ENCODE data around the gene DNM3.

The DNM3 gene

GRCh38 chr1:172269084-172269483 lies 427.8 kb downstream of the DNM3 start:
- in situ Hi-C loops (cut with MboI; ENCODE audit: low sequenced_read_pairs, unreplicated experiment) = no loop called here
- no peak for DNase-seq (ENCODE audit: low spot score)
- no peak for TF ChIP-seq CTCF (IDR thresholded peaks at IDR 0.05; ENCODE audit: borderline replicate concordance, control extremely low read depth, extremely low read depth, insufficient read depth, missing control alignments)

- no peak for DNase-seq (ENCODE audit: low spot score)
- TF ChIP-seq CTCF (IDR thresholded peaks at IDR 0.05; ENCODE audit: borderline replicate concordance, control extremely low read depth, extremely low read depth, insufficient read depth, missing control alignments) = no peak
- in situ Hi-C loops (cut with MboI; ENCODE audit: low sequenced_read_pairs, unreplicated experiment) = no loop called here
Measured at GRCh38 chr1:172269644-172270043, 428.3 kb downstream of the DNM3 start.

GRCh38 chr1:172270605-172271004 lies 429.3 kb downstream of the DNM3 start:
- no peak for DNase-seq (ENCODE audit: low spot score)
- TF ChIP-seq CTCF (IDR thresholded peaks at IDR 0.05; ENCODE audit: borderline replicate concordance, control extremely low read depth, extremely low read depth, insufficient read depth, missing control alignments) = no peak
- in situ Hi-C loops (cut with MboI; ENCODE audit: low sequenced_read_pairs, unreplicated experiment) = no loop called here

- no peak for DNase-seq (ENCODE audit: low spot score)
- in situ Hi-C loops (cut with MboI; ENCODE audit: low sequenced_read_pairs, unreplicated experiment) = no loop called here
- TF ChIP-seq CTCF (IDR thresholded peaks at IDR 0.05; ENCODE audit: borderline replicate concordance, control extremely low read depth, extremely low read depth, insufficient read depth, missing control alignments) = no peak
Measured at GRCh38 chr1:172272087-172272486, 430.8 kb downstream of the DNM3 start.

- no peak for TF ChIP-seq CTCF (IDR thresholded peaks at IDR 0.05; ENCODE audit: borderline replicate concordance, control extremely low read depth, extremely low read depth, insufficient read depth, missing control alignments)
- DNase-seq (ENCODE audit: low spot score) = no peak
- in situ Hi-C loops (cut with MboI; ENCODE audit: low sequenced_read_pairs, unreplicated experiment) = no loop called here
Measured at GRCh38 chr1:172273647-172274396, 432.5 kb downstream of the DNM3 start.

GRCh38 chr1:172275478-172275877 lies 434.2 kb downstream of the DNM3 start:
- DNase-seq (ENCODE audit: low spot score) = no peak
- in situ Hi-C loops (cut with MboI; ENCODE audit: low sequenced_read_pairs, unreplicated experiment) = no loop called here
- TF ChIP-seq CTCF (IDR thresholded peaks at IDR 0.05; ENCODE audit: borderline replicate concordance, control extremely low read depth, extremely low read depth, insufficient read depth, missing control alignments) = no peak

Data from GM13976 (cell line).